HepG2 (cell line): ENCODE data around the gene CBLB.

ENCODE experiments used
- AFF4 ChIP-seq: sonication (generic); formaldehyde crosslinking; IDR thresholded peaks from 2 replicates; pipeline ENCODE4 v1.4.0; 2020; ENCODE audit warnings: missing genetic modification reagents
- ATF2 ChIP-seq: sonication (generic); formaldehyde crosslinking; IDR thresholded peaks from 2 replicates; pipeline ENCODE4 v1.4.0; 2020; ENCODE audit warnings: missing genetic modification reagents
- CBX2 ChIP-seq, 2 experiments: fragments of 200-600 bp in 1 of 2; sonication (generic); formaldehyde crosslinking in 1 of 2; IDR thresholded peaks; 2 replicates each; pipeline versions ENCODE4 v1.7.0 to v1.8.1; 2018 to 2022; ENCODE audit warnings: low read depth in 2 of 2, low read length in 1 of 2, mild to moderate bottlenecking in 1 of 2, missing genetic modification reagents in 1 of 2
- CTCF ChIP-seq: sonication (generic); formaldehyde crosslinking; IDR thresholded peaks from 2 replicates; pipeline ENCODE4 v1.5.0; 2020; ENCODE audit warnings: mild to moderate bottlenecking, missing genetic modification reagents, moderate library complexity
- FOXA1 ChIP-seq, 2 experiments: fragments of 450-650 bp in 1 of 2; sonication (generic) in 1 of 2; formaldehyde crosslinking in 1 of 2; IDR thresholded peaks; 2 replicates each; pipeline versions ENCODE4 v1.4.0 to v1.6.1; 2016 to 2020; ENCODE audit warnings: missing genetic modification reagents in 1 of 2
- HNF1A ChIP-seq, 2 experiments: sonication (generic) in 1 of 2; formaldehyde crosslinking in 1 of 2; IDR thresholded peaks; 2 replicates each; pipeline versions ENCODE4 v1.4.0 to v1.6.1; 2016 to 2020; ENCODE audit warnings: borderline replicate concordance in 1 of 2, low read depth in 1 of 2, mild to moderate bottlenecking in 1 of 2, missing genetic modification reagents in 1 of 2
- HNRNPH1 ChIP-seq: fragments of 200-400 bp; formaldehyde crosslinking; optimal IDR thresholded peaks from 2 replicates; pipeline ENCODE3; 2017; ENCODE audit warnings: mild to moderate bottlenecking, low read depth, low read length
- MLXIP ChIP-seq: sonication (generic); formaldehyde crosslinking; IDR thresholded peaks from 2 replicates; pipeline ENCODE4 v1.9.0; 2021; ENCODE audit warnings: missing genetic modification reagents, borderline replicate concordance
- MXI1 ChIP-seq: IDR thresholded peaks from 3 replicates; pipeline ENCODE4 v1.6.1; 2012; ENCODE audit warnings: low read depth, low read length, inconsistent platforms, borderline replicate concordance
- SUZ12 ChIP-seq: fragments of 150-350 bp; IDR thresholded peaks from 2 replicates; pipeline ENCODE4 v1.6.1; 2014; ENCODE audit warnings: low read depth, low read length
- TAF1 ChIP-seq: sonication (generic); formaldehyde crosslinking; IDR thresholded peaks from 2 replicates; pipeline ENCODE4 v1.4.0; 2020; ENCODE audit warnings: missing genetic modification reagents
- TARDBP ChIP-seq: sonication (generic); formaldehyde crosslinking; IDR thresholded peaks from 2 replicates; pipeline ENCODE4 v1.8.0; 2022; ENCODE audit warnings: mild to moderate bottlenecking, missing genetic modification reagents
- TCF7L2 ChIP-seq: IDR thresholded peaks from 2 replicates; pipeline ENCODE4 v1.6.1; 2011; ENCODE audit warnings: mild to moderate bottlenecking, low read depth, low read length, moderate library complexity
- USF2 ChIP-seq, 2 experiments: sonication (generic) in 1 of 2; formaldehyde crosslinking in 1 of 2; IDR thresholded peaks; 2 replicates each; pipeline versions ENCODE4 v1.5.1 to v1.6.1; 2011 to 2020; ENCODE audit warnings: borderline replicate concordance in 1 of 2, low read depth in 1 of 2, low read length in 1 of 2, mild to moderate bottlenecking in 1 of 2, missing genetic modification reagents in 1 of 2, moderate library complexity in 1 of 2

GRCh38 chr3:105913616-105914015, 44.8 kb upstream of the CBLB start:
- no peak for TF ChIP-seq CBX2 (IDR thresholded peaks at IDR 0.05; ENCODE audit: low read depth, low read length)
- TF ChIP-seq CBX2 (CRISPR knock-in tag; IDR thresholded peaks at IDR 0.05; ENCODE audit: low read depth), result no peak
- no peak for TF ChIP-seq AFF4 (CRISPR knock-in tag)
- TF ChIP-seq TARDBP (CRISPR knock-in tag), result no peak
- TF ChIP-seq MXI1, result no peak
- TF ChIP-seq MLXIP (CRISPR knock-in tag), result no peak
- TF ChIP-seq HNF1A (IDR thresholded peaks at IDR 0.05; ENCODE audit: low read depth), result no peak
- no peak for TF ChIP-seq HNF1A (CRISPR knock-in tag; IDR thresholded peaks at IDR 0.05; ENCODE audit: borderline replicate concordance)
- no peak for TF ChIP-seq TCF7L2
- TF ChIP-seq HNRNPH1, result no peak
- TF ChIP-seq TAF1 (CRISPR knock-in tag), result no peak
- TF ChIP-seq CTCF, result no peak
- no peak for TF ChIP-seq SUZ12
- TF ChIP-seq ATF2 (CRISPR knock-in tag), result no peak
- no peak for TF ChIP-seq USF2 (IDR thresholded peaks at IDR 0.05; ENCODE audit: low read depth, low read length)
- TF ChIP-seq USF2 (CRISPR knock-in tag; IDR thresholded peaks at IDR 0.05; ENCODE audit: borderline replicate concordance), result no peak
- no peak for TF ChIP-seq FOXA1 (IDR thresholded peaks at IDR 0.05)
- TF ChIP-seq FOXA1 (CRISPR knock-in tag; IDR thresholded peaks at IDR 0.05), result no peak
